ENCODE results near the gene PLXNC1.

DNA sequence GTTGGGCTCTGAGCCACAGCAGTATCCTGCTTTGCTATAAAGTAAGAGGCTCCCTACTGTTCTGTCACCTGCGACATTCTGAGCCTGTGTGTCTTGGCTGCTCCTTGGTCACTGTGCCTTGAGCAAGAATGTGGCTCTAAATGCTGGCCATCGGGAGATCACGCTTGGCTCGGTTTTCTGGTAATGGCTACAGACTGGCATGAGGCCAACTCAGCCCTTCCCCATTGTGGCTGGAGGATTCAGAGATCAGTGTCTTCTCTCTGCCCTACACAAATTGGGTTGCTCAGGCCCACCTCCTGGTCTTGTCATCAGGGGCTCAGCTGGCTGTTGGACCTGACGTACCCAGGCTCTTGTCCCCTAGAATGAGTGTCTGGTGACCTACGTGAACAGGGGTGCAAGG lies 94.5 kb downstream of the PLXNC1 start:
- TF ChIP-seq, protein P1, sequence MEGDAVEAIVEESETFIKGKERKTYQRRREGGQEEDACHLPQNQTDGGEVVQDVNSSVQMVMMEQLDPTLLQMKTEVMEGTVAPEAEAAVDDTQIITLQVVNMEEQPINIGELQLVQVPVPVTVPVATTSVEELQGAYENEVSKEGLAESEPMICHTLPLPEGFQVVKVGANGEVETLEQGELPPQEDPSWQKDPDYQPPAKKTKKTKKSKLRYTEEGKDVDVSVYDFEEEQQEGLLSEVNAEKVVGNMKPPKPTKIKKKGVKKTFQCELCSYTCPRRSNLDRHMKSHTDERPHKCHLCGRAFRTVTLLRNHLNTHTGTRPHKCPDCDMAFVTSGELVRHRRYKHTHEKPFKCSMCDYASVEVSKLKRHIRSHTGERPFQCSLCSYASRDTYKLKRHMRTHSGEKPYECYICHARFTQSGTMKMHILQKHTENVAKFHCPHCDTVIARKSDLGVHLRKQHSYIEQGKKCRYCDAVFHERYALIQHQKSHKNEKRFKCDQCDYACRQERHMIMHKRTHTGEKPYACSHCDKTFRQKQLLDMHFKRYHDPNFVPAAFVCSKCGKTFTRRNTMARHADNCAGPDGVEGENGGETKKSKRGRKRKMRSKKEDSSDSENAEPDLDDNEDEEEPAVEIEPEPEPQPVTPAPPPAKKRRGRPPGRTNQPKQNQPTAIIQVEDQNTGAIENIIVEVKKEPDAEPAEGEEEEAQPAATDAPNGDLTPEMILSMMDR (conservative IDR thresholded peaks at IDR 0.05; ENCODE audit: low read depth, low read length) = no peak
- no peak for TF ChIP-seq EZH2 (IDR thresholded peaks at IDR 0.05; ENCODE audit: borderline replicate concordance, low read depth, low read length, poor library complexity, severe bottlenecking)
